Left lung (tissue), 10 donors: Measurements from ENCODE around the gene NEU2. TPM values are rescaled to one million over a fixed set of nuclear protein-coding genes. Genes with fewer than 3 reads are reported as not detected.

ENCODE experiments used
- ATAC-seq: fragments of 200-7000 bp; cut with Tn5 transposase; one replicate; pipeline ENCODE4 v1.9.1; 2020; ENCODE audit warnings: moderate library complexity
- DNase-seq, 4 donors: peaks; one replicate each; pipeline ENCODE4 v3.0.0-alpha.2; 2013 to 2020
- H3K27ac ChIP-seq, 2 donors: fragments of 200-600 bp; sonication (generic) in 1 of 2; one replicate each; pipeline versions ENCODE4 v1.5.0 to v1.8.0; 2020 to 2021
- H3K27me3 ChIP-seq, 2 donors: fragments of 200-600 bp; sonication (generic) in 1 of 2; one replicate each; pipeline versions ENCODE4 v1.5.0 to v1.8.0; 2020 to 2021
- H3K36me3 ChIP-seq, 2 donors: fragments of 200-600 bp; sonication (generic) in 1 of 2; one replicate each; pipeline versions ENCODE4 v1.5.0 to v1.8.0; 2020 to 2021
- H3K4me1 ChIP-seq, 2 donors: fragments of 200-600 bp; one replicate each; pipeline ENCODE4 v1.8.0; 2021
- H3K4me3 ChIP-seq, 2 donors: fragments of 200-600 bp; sonication (generic) in 1 of 2; one replicate each; pipeline versions ENCODE4 v1.5.0 to v1.8.0; 2020 to 2021; ENCODE audit warnings: mild to moderate bottlenecking in 1 of 2
- H3K9me3 ChIP-seq, 2 donors: fragments of 200-600 bp; sonication (generic) in 1 of 2; one replicate each; pipeline versions ENCODE4 v1.5.0 to v1.8.0; 2020 to 2021
- CTCF ChIP-seq, 2 donors: fragments of 200-600 bp; sonication (generic) in 1 of 2; IDR thresholded peaks; one replicate each; pipeline versions ENCODE4 v1.5.0 to v1.8.0; 2021; ENCODE audit warnings: antibody characterized with exemption in 2 of 2
- intact Hi-C, 2 donors: fragments of 100-400 bp; cut with DNase I; formaldehyde crosslinking; loops; one replicate each; pipeline versions ENCODE4 v1.11.2 to v1.14.2; 2022
- polyA plus RNA-seq, 6 donors: library from polyadenylated mRNA; unstranded; fragments of 120-200 nt; gene quantifications; one replicate each; pipeline ENCODE4 v1.2.1, GENCODE V29; 2013; ENCODE audit not compliant: insufficient read length in 6 of 6
- total RNA-seq, 2 donors: library from RNA; stranded (reverse); fragmentation: NEBNext Ultra II Directional; extraction: Animal tissue kit (Norgen Biotek cat#: 25700); gene quantifications; one replicate each; pipeline ENCODE4 v1.2.1, GENCODE V29; 2021
- donor health status: DM: no; HTN: yes; CAD: no.
- donor health status: DM: no; HTN: no; CAD: no.

The NEU2 gene
- total and polyA plus RNA-seq, 8 donors = not detected

- Histone ChIP-seq H3K9me3 (no peaks in the 10 kb centered on the region), H3K4me1 (no peaks in the 10 kb centered on the region), H3K36me3 (no peaks in the 10 kb centered on the region), H3K4me3 (no peak overlapping the region), H3K27ac (no peak overlapping the region), H3K27me3 (no peaks in the 10 kb centered on the region)
- no peak for TF ChIP-seq CTCF (IDR thresholded peaks at IDR 0.05)
- intact Hi-C loops = no loop called here
- DNase-seq (no peak), ATAC-seq (no peak)
Measured at GRCh38 chr2:233040571-233040970, 8.1 kb downstream of the NEU2 start.

- intact Hi-C loops = no loop called here
Measured at GRCh38 chr2:233041722-233042323, 9.4 kb downstream of the NEU2 start.

GRCh38 chr2:233042549-233042948, 10.1 kb downstream of the NEU2 start:
- Histone ChIP-seq H3K36me3 (no peaks in the 10 kb centered on the region), H3K9me3 (no peaks in the 10 kb centered on the region), H3K4me1 (no peaks in the 10 kb centered on the region), H3K27me3 (no peaks in the 10 kb centered on the region), H3K4me3 (no peak overlapping the region), H3K27ac (no peak overlapping the region)
- DNase-seq = no peak
- no peak for TF ChIP-seq CTCF (IDR thresholded peaks at IDR 0.05)
- intact Hi-C loops = no loop called here
- ATAC-seq = no peak

More at GRCh38 chr2:233041722-233042323, 9.4 kb downstream of the NEU2 start:
- no peak overlapping the region for H3K27ac ChIP-seq
- H3K4me1 ChIP-seq = no peaks in the 10 kb centered on the region
- H3K4me3 ChIP-seq = no peak overlapping the region
- no peak for TF ChIP-seq CTCF (IDR thresholded peaks at IDR 0.05)
- DNase-seq = no peak
- H3K9me3 ChIP-seq = no peaks in the 10 kb centered on the region
- H3K27me3 ChIP-seq = no peaks in the 10 kb centered on the region
- H3K36me3 ChIP-seq = no peaks in the 10 kb centered on the region
- no peak for ATAC-seq

- no peak for TF ChIP-seq CTCF (IDR thresholded peaks at IDR 0.05)
- DNase-seq (no peak), ATAC-seq (no peak)
- H3K36me3 ChIP-seq = no peaks in the 10 kb centered on the region
- intact Hi-C loops = no loop called here
- no peak overlapping the region for H3K4me3 ChIP-seq
- H3K27me3 ChIP-seq = no peaks in the 10 kb centered on the region
- H3K27ac ChIP-seq = no peak overlapping the region
- no peaks in the 10 kb centered on the region for H3K4me1 ChIP-seq
- H3K9me3 ChIP-seq = no peaks in the 10 kb centered on the region
Measured at GRCh38 chr2:233044974-233045605, 12.6 kb downstream of the NEU2 start.

- no peak for TF ChIP-seq CTCF (IDR thresholded peaks at IDR 0.05)
- Histone ChIP-seq H3K9me3 (no peaks in the 10 kb centered on the region), H3K27me3 (no peaks in the 10 kb centered on the region), H3K36me3 (no peaks in the 10 kb centered on the region), H3K27ac (no peak overlapping the region), H3K4me3 (no peak overlapping the region), H3K4me1 (peaks cover 0 to 7% of the 10 kb centered on the region in 2 donors)
- no peak for DNase-seq
- ATAC-seq = no peak
- intact Hi-C loops = no loop called here
Measured at GRCh38 chr2:233047206-233047605, 14.7 kb downstream of the NEU2 start.
